ENCODE measurements around the gene TEX22. TPM values are rescaled to one million over a fixed set of nuclear protein-coding genes. Genes with fewer than 3 reads are reported as not detected.

TEX22 gene
- total and polyA plus RNA-seq, 2 donors (not counting 1 experiment from before 2014, with no cell fraction given) = 1.7 to 7.0 TPM

DNA sequence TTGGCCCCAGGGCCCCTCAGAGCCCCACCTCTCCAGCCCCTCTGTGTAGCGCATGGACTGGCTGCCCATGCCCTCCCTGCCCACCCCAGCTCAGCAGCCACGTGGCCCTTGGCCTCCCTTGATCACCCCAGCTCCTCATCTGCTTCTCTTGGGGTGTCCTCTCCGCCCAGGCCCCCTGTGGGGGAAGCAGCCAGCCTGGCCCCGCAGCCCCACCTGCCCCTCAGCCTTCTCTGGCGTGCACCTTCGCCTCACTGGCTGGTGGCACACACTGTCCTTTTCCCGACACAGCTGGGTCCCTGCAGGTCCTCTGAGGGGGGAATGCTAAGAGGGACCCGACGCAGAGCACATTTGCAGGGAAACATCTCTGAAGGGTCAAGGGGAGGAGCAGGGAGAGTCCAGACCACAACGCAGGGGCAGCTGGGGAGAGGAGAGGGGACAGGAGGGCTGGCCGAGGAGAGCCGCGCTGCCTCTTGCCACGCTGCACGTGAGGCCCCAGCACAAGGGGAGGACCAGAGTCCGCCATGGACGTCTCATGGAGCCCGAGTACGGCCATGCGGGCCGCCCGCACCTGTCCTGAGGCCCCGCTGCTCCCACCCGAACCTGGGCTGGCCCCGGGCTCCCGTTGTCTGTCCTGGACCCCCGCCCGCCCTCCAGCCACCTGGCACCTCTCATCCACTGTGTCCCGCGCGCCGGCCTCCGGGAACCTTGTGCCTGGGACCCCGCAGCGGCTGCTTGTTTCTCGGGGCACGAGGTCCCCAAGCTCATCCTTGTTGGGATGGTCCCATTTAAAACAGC, 47.7 kb upstream of the TEX22 start:
- Histone ChIP-seq H3K4me1 (ENCODE audit: control insufficient read depth in 2 of 2, insufficient read depth in 2 of 2, low read length in 2 of 2) (peaks cover 4 to 13% of the 10 kb centered on the region in 2 donors), H4K20me1 (ENCODE audit: control insufficient read depth, insufficient read depth, low read length, poor library complexity, severe bottlenecking) (peaks cover 40% of the 10 kb centered on the region), H3K27ac (ENCODE audit: low read length in 2 of 2) (no peak overlapping the region), H3K4me3 (ENCODE audit: control extremely low read depth in 1 of 5, extremely low read depth in 1 of 5, insufficient read depth in 1 of 5, low read depth in 2 of 5, low read length in 4 of 5) (no peak overlapping the region), H2AFZ (ENCODE audit: insufficient read depth, low read depth, low read length, poor library complexity, severe bottlenecking) (no peak overlapping the region), H3K79me2 (ENCODE audit: control insufficient read depth, insufficient read depth, low read length) (peaks cover 8% of the 10 kb centered on the region), H3K9me3 (ENCODE audit: control extremely low read depth in 1 of 3, control insufficient read depth in 2 of 3, insufficient read depth in 1 of 3, low read length in 2 of 3) (peaks cover 0 to 15% (median 3%) of the 10 kb centered on the region in 3 donors), H3K9ac (ENCODE audit: low read length) (no peak overlapping the region), H3K36me3 (replicated peaks in 1 of 2; ENCODE audit: control extremely low read depth in 1 of 2, control insufficient read depth in 1 of 2, extremely low read depth in 1 of 2, insufficient read depth in 2 of 2, low read length in 1 of 2) (no peaks in the 10 kb centered on the region), H3K4me2 (replicated peaks; ENCODE audit: low read depth, low read length, poor library complexity, severe bottlenecking) (no peak overlapping the region), H3K27me3 (replicated peaks in 1 of 4; ENCODE audit: control extremely low read depth in 1 of 4, control insufficient read depth in 3 of 4, insufficient read depth in 4 of 4, low read length in 3 of 4) (no peaks in the 10 kb centered on the region)
- no peak overlapping the region for H3K4me3 Mint-ChIP-seq
- H3K9me3 Mint-ChIP-seq (ENCODE audit: insufficient read depth) = no peaks in the 10 kb centered on the region
- no peaks in the 10 kb centered on the region for H3K27me3 Mint-ChIP-seq
- no peak overlapping the region for H3K27ac Mint-ChIP-seq
- no peak for DNase-seq
- 98% methylated on average over 36 of the region's 37 CpGs for WGBS (ENCODE audit: insufficient coverage)
- H3K4me1 Mint-ChIP-seq = peaks cover 12% of the 10 kb centered on the region
- no peak for ATAC-seq (ENCODE audit: low read depth)
- CTCF ChIA-PET = interaction anchor here (1.3 to 2.1 kb wide), 3 partner anchors 13 to 260 kb away, joined by 3 to 12 read pairs (median 6); no protein-coding TSS in a partner anchor
- POLR2A ChIA-PET = interaction anchor here (0.6 kb wide), 1 partner anchor 103 kb away, joined by 3 read pairs; no protein-coding TSS in a partner anchor
- intact Hi-C loops (cut with micrococcal nuclease) = no loop called here
- no peak for TF ChIP-seq EZH2 (IDR thresholded peaks at IDR 0.05; ENCODE audit: borderline replicate concordance, insufficient read depth, low read depth, low read length, poor library complexity, severe bottlenecking)
- TF ChIP-seq CTCF (IDR thresholded peaks at IDR 0.05) = no peak

GRCh38 chr14:105351410-105351809, 46.9 kb upstream of the TEX22 start:
- no peak for ATAC-seq (ENCODE audit: low read depth)
- peaks cover 8% of the 10 kb centered on the region for H3K79me2 ChIP-seq (ENCODE audit: control insufficient read depth, insufficient read depth, low read length)
- H2AFZ ChIP-seq (ENCODE audit: insufficient read depth, low read depth, low read length, poor library complexity, severe bottlenecking) = no peak overlapping the region
- Mint-ChIP-seq H3K27ac (no peak overlapping the region), H3K4me1 (peaks cover 12% of the 10 kb centered on the region), H3K27me3 (no peaks in the 10 kb centered on the region), H3K4me3 (no peak overlapping the region), H3K9me3 (ENCODE audit: insufficient read depth) (no peaks in the 10 kb centered on the region)
- intact Hi-C loops (cut with micrococcal nuclease) = no loop called here
- H3K4me2 ChIP-seq (replicated peaks; ENCODE audit: low read depth, low read length, poor library complexity, severe bottlenecking) = no peak overlapping the region
- no peak overlapping the region for H3K4me3 ChIP-seq (ENCODE audit: control extremely low read depth in 1 of 5, extremely low read depth in 1 of 5, insufficient read depth in 1 of 5, low read depth in 2 of 5, low read length in 4 of 5)
- H3K9me3 ChIP-seq (ENCODE audit: control extremely low read depth in 1 of 3, control insufficient read depth in 2 of 3, insufficient read depth in 1 of 3, low read length in 2 of 3) = peaks cover 0 to 13% (median 3%) of the 10 kb centered on the region in 3 donors
- H3K27ac ChIP-seq (ENCODE audit: low read length in 2 of 2) = no peak overlapping the region
- H3K36me3 ChIP-seq (replicated peaks in 1 of 2; ENCODE audit: control extremely low read depth in 1 of 2, control insufficient read depth in 1 of 2, extremely low read depth in 1 of 2, insufficient read depth in 2 of 2, low read length in 1 of 2) = no peaks in the 10 kb centered on the region
- H3K4me1 ChIP-seq (ENCODE audit: control insufficient read depth in 2 of 2, insufficient read depth in 2 of 2, low read length in 2 of 2) = peaks cover 4 to 13% of the 10 kb centered on the region in 2 donors
- no peak for TF ChIP-seq CTCF (IDR thresholded peaks at IDR 0.05)
- no peak for TF ChIP-seq EZH2 (IDR thresholded peaks at IDR 0.05; ENCODE audit: borderline replicate concordance, insufficient read depth, low read depth, low read length, poor library complexity, severe bottlenecking)
- no peak for DNase-seq
- peaks cover 34% of the 10 kb centered on the region for H4K20me1 ChIP-seq (ENCODE audit: control insufficient read depth, insufficient read depth, low read length, poor library complexity, severe bottlenecking)
- no CpG with 5 or more reads among the region's 3 CpGs for WGBS (ENCODE audit: insufficient coverage)
- H3K9ac ChIP-seq (ENCODE audit: low read length) = no peak overlapping the region
- POLR2A ChIA-PET = no interaction called here
- CTCF ChIA-PET = interaction anchor here (0.7 to 2.1 kb wide), 6 partner anchors 8 to 261 kb away, joined by 3 to 12 read pairs (median 4); partner anchors contain the start of gene PACS2
- no peaks in the 10 kb centered on the region for H3K27me3 ChIP-seq (replicated peaks in 1 of 4; ENCODE audit: control extremely low read depth in 1 of 4, control insufficient read depth in 3 of 4, insufficient read depth in 4 of 4, low read length in 3 of 4)
